Measurements from ENCODE around the gene VPS18. TPM values are rescaled to one million over a fixed set of nuclear protein-coding genes. Genes with fewer than 3 reads are reported as not detected.

VPS18 gene
- total and polyA plus RNA-seq, 2 donors (not counting 3 experiments of a cell fraction or from before 2014, with no cell fraction given), result 29.3 to 32.8 TPM

- peak overlapping the region in 1 of 3 experiments; percentile 39 for H3K4me3 ChIP-seq (replicated peaks in 1 of 3; ENCODE audit: insufficient read depth in 1 of 3, low read depth in 1 of 3, low read length in 3 of 3)
- H3K9ac ChIP-seq (replicated peaks; ENCODE audit: extremely low read depth, insufficient read depth, low read length), result no peak overlapping the region
- ChIA-PET CTCF (interaction anchor here (1.1 to 8.3 kb wide), 5 partner anchors 10 to 60 kb away, joined by 3 to 71 read pairs (median 6); no protein-coding TSS in a partner anchor), POLR2A (no interaction called here)
- H3K4me1 ChIP-seq (ENCODE audit: control insufficient read depth, extremely low read depth, insufficient read depth, low read length), result peaks cover 5% of the 10 kb centered on the region
- intact Hi-C loops (cut with micrococcal nuclease), result no loop called here
- dilution Hi-C loops (cut with MboI; ENCODE audit: extremely low pct_ligation_motif_present, low sequenced_read_pairs), result no loop called here
- peak overlapping the region; percentile 6 for H2AFZ ChIP-seq (ENCODE audit: low read depth, low read length)
- no peak overlapping the region for H3K4me2 ChIP-seq (ENCODE audit: insufficient read depth, low read length)
- H3K9me1 ChIP-seq (replicated peaks; ENCODE audit: control insufficient read depth, extremely low read depth, insufficient read depth, low read length), result no peaks in the 10 kb centered on the region
- no peaks in the 10 kb centered on the region for H3K79me2 ChIP-seq (ENCODE audit: control insufficient read depth, insufficient read depth, low read length)
- H3K27me3 ChIP-seq (ENCODE audit: control insufficient read depth in 2 of 2, insufficient read depth in 2 of 2, low read length in 2 of 2), result peaks cover 11% of the 10 kb centered on the region in 2 experiments
- no peaks in the 10 kb centered on the region for H4K20me1 ChIP-seq (replicated peaks; ENCODE audit: control insufficient read depth, extremely low read depth, insufficient read depth, low read length)
- DNase-seq (ENCODE audit: low read depth, low spot score), result no peak
- FAIRE-seq, result no peak
- BruUV-seq (replicated peaks), result no TSS peak
- no peaks in the 10 kb centered on the region for H3K9me3 ChIP-seq (replicated peaks; ENCODE audit: control insufficient read depth, insufficient read depth, low read length)
- TF ChIP-seq EZH2 (IDR thresholded peaks at IDR 0.05; ENCODE audit: borderline replicate concordance, low read depth, low read length, severe bottlenecking) (no peak), CTCF (IDR thresholded peaks at IDR 0.05; ENCODE audit: extremely low read depth in 1 of 2, insufficient read depth in 1 of 2, low read depth in 1 of 2, low read length in 2 of 2) (no peak), MAX (IDR thresholded peaks at IDR 0.05; ENCODE audit: insufficient read depth, insufficient read length) (no peak), POLR2AphosphoS5 (IDR thresholded peaks at IDR 0.05; ENCODE audit: insufficient read depth, low read depth, low read length) (no peak), POLR2A (IDR thresholded peaks at IDR 0.05; ENCODE audit: low read depth, low read length) (no peak), GATA2 (IDR thresholded peaks at IDR 0.05; ENCODE audit: insufficient read depth, insufficient read length, low read depth, low read length) (no peak), FOS (IDR thresholded peaks at IDR 0.05; ENCODE audit: borderline replicate concordance, insufficient read depth, low read length) (no peak), JUN (IDR thresholded peaks at IDR 0.05; ENCODE audit: borderline replicate concordance, insufficient read depth, insufficient read length, low read depth) (no peak), MYC (IDR thresholded peaks at IDR 0.05; ENCODE audit: low read depth, low read length) (no peak)
- H3K36me3 ChIP-seq (ENCODE audit: control insufficient read depth in 2 of 2, extremely low read depth in 1 of 2, insufficient read depth in 2 of 2, low read length in 2 of 2), result no peaks in the 10 kb centered on the region
- no peak overlapping the region for H3K27ac ChIP-seq (ENCODE audit: insufficient read depth, low read depth, low read length)
Measured at GRCh38 chr15:40845036-40845435, 49.2 kb upstream of the VPS18 start.

Data from endothelial cell of umbilical vein (primary cell).